UCSD-AML1 (cell line): Measurements from ENCODE around the gene INHBA.

Source experiments
- DNase-seq: peaks from one replicate; lab custom pipeline; 2025; ENCODE audit not compliant: unreplicated experiment; lab: John Stamatoyannopoulos, UW

The INHBA gene

GRCh38 chr7:41689815-41690214 is 13.1 kb downstream of the INHBA start:
- DNase-seq = no peak

GRCh38 chr7:41688906-41689305 is 14.0 kb downstream of the INHBA start:
- DNase-seq = no peak

GRCh38 chr7:41688012-41688625 is 14.8 kb downstream of the INHBA start:
- no peak for DNase-seq

GRCh38 chr7:41685684-41686083 is 17.2 kb downstream of the INHBA start:
- DNase-seq = no peak

GRCh38 chr7:41682422-41682821 is 20.5 kb downstream of the INHBA start:
- DNase-seq = no peak

GRCh38 chr7:41679566-41679965 is 23.3 kb downstream of the INHBA start:
- DNase-seq = no peak

- DNase-seq = no peak
Observed at GRCh38 chr7:41674505-41675023, 28.3 kb downstream of the INHBA start.

GRCh38 chr7:41661596-41661995 is 41.3 kb downstream of the INHBA start:
- DNase-seq = no peak

- no peak for DNase-seq
Observed at GRCh38 chr7:41659539-41659938, 43.4 kb downstream of the INHBA start.

- no peak for DNase-seq
Observed at GRCh38 chr7:41656366-41656765, 46.5 kb downstream of the INHBA start.

- no peak for DNase-seq
Observed at GRCh38 chr7:41655426-41655825, 47.5 kb downstream of the INHBA start.

- no peak for DNase-seq
Observed at GRCh38 chr7:41652267-41652666, 50.6 kb downstream of the INHBA start.

GRCh38 chr7:41648501-41648900 is 54.4 kb downstream of the INHBA start:
- no peak for DNase-seq

GRCh38 chr7:41643616-41644015 is 59.3 kb downstream of the INHBA start:
- no peak for DNase-seq

GRCh38 chr7:41641665-41642014 is 61.2 kb downstream of the INHBA start:
- DNase-seq = no peak

- DNase-seq = no peak
Observed at GRCh38 chr7:41641011-41641664, 61.8 kb downstream of the INHBA start.

- no peak for DNase-seq
Observed at GRCh38 chr7:41640487-41640886, 62.4 kb downstream of the INHBA start.

- no peak for DNase-seq
Observed at GRCh38 chr7:41637049-41637448, 65.8 kb downstream of the INHBA start.
